WI38 (cell line): ENCODE results near the gene NGEF.

Experiments used
- H3K4me3 ChIP-seq: 2 replicates; pipeline ENCODE4 v1.5.1; 2011; ENCODE audit warnings: low read depth, mild to moderate bottlenecking, control low read depth, low read length
- CTCF ChIP-seq: IDR thresholded peaks from 2 replicates; pipeline ENCODE4 v1.5.1; 2012; ENCODE audit warnings: low read depth, mild to moderate bottlenecking, control low read depth, low read length

NGEF gene

DNA sequence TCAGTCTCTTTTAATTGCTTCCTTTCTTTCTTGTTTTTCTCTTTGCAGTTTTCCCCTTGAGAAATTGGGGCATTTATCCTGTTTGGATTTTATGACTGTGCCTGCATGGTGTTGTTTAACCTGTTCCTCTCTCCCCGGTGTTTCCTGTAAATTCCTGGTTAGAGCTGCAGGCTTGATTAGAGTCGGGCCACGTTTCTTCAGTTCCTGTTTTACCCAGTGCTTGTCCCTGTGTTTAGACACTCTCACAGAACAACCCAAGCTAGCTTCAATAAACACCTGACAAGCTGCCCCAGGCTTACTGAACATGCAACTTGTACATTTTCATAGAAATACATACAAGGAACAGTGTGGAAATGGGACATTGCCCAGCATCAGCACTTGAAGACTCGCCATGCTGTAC lies 53.9 kb downstream of the NGEF start:
- H3K4me3 ChIP-seq: no peak overlapping the region
- TF ChIP-seq CTCF: no peak

DNA sequence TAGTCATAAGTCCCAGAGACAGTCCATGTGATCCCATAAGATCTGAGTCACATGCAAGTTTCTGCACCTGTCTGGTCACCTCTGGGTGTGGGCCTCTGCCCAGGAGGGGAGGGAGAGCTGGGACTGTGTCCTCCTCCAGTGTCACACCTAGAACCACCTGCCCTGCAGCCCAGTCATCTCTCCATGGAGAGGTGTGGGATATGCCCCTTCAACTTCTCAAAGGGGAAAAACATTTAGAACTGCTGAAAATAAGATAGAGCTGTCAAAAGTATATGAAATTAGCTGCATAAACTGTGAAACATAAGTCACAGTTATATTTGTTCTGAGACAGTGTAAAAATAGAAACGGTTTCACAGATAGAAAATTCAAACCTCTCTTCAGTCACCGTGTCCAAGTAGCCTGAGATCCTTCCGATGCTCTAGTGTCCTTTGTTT lies 55.4 kb downstream of the NGEF start:
- H3K4me3 ChIP-seq: no peak overlapping the region
- no peak for TF ChIP-seq CTCF

GRCh38 chr2:232955856-232956255 lies 57.2 kb downstream of the NGEF start:
- no peak for TF ChIP-seq CTCF
- H3K4me3 ChIP-seq: no peak overlapping the region

GRCh38 chr2:232954691-232955090 lies 58.4 kb downstream of the NGEF start:
- TF ChIP-seq CTCF: no peak
- H3K4me3 ChIP-seq: no peak overlapping the region

GRCh38 chr2:232951891-232952290 lies 61.2 kb downstream of the NGEF start:
- no peak overlapping the region for H3K4me3 ChIP-seq
- no peak for TF ChIP-seq CTCF

- H3K4me3 ChIP-seq: no peak overlapping the region
These were observed 61.9 kb downstream of the NGEF start for GRCh38 chr2:232951181-232951580.

GRCh38 chr2:232950751-232951150 lies 62.3 kb downstream of the NGEF start:
- H3K4me3 ChIP-seq: no peak overlapping the region
- no peak for TF ChIP-seq CTCF

More at GRCh38 chr2:232951181-232951580, 61.9 kb downstream of the NGEF start:
- TF ChIP-seq CTCF: no peak
